HL-60 (cell line): ENCODE data around the gene FLVCR1.
A peak's percentile ranks its signal among the peaks of the same experiment; 100 is the strongest.

ENCODE experiments used
- DNase-seq, 2 experiments: peaks; one replicate each; pipeline ENCODE4 v3.0.0-alpha.2; 2010 to 2020; ENCODE audit warnings: low read depth in 1 of 2, low spot score in 1 of 2
- H3K27ac ChIP-seq: fragments of 250-450 bp; sonication (Bioruptor Pico); replicated peaks from 2 replicates; pipeline ENCODE4 v1.5.1; 2020; ENCODE audit warnings: mild to moderate bottlenecking, moderate library complexity
- H3K27me3 ChIP-seq: fragments of 250-450 bp; sonication (Bioruptor Pico); 2 replicates; pipeline ENCODE4 v1.5.1; 2021; ENCODE audit warnings: mild to moderate bottlenecking, moderate library complexity; ENCODE audit not compliant: insufficient read depth, poor library complexity, severe bottlenecking
- H3K4me3 ChIP-seq: replicated peaks from 2 replicates; pipeline ENCODE4 v1.5.1; 2011; ENCODE audit warnings: mild to moderate bottlenecking, control low read depth, low read length; ENCODE audit not compliant: insufficient read depth
- CTCF ChIP-seq: IDR thresholded peaks from one replicate; pipeline ENCODE4 v1.5.1; 2011; ENCODE audit warnings: low read length, control low read depth, inconsistent platforms; ENCODE audit not compliant: insufficient read depth
- GABPA ChIP-seq: IDR thresholded peaks from 2 replicates; pipeline ENCODE4 v1.6.1; 2012; ENCODE audit warnings: low read depth
- POLR2AphosphoS5 ChIP-seq: IDR thresholded peaks from 2 replicates; pipeline ENCODE4 v1.6.1; 2012; ENCODE audit warnings: low read depth
- REST ChIP-seq: IDR thresholded peaks from 2 replicates; pipeline ENCODE4 v1.6.1; 2012; ENCODE audit warnings: low read depth; ENCODE audit not compliant: insufficient replicate concordance
- SPI1 ChIP-seq: IDR thresholded peaks from 2 replicates; pipeline ENCODE4 v1.6.1; 2012; ENCODE audit warnings: low read depth, mild to moderate bottlenecking, borderline replicate concordance

Gene FLVCR1

GRCh38 chr1:212819726-212820125 lies 38.3 kb upstream of the FLVCR1 start:
- H3K4me3 ChIP-seq, result no peak overlapping the region
- peak in 1 of 2 experiments; percentile 48 for DNase-seq
- H3K27ac ChIP-seq, result peak overlapping the region; percentile 33
- TF ChIP-seq SPI1 (peak; percentile 19; the same call in 1 of the 2 replicates), REST (no peak), GABPA (no peak)
- H3K27me3 ChIP-seq, result no peaks in the 10 kb centered on the region

GRCh38 chr1:212820969-212821368 lies 37.1 kb upstream of the FLVCR1 start:
- H3K27ac ChIP-seq, result no peak overlapping the region
- no peak for DNase-seq

GRCh38 chr1:212822956-212823355 lies 35.1 kb upstream of the FLVCR1 start:
- Histone ChIP-seq H3K27me3 (no peaks in the 10 kb centered on the region), H3K4me3 (no peak overlapping the region), H3K27ac (no peak overlapping the region)
- TF ChIP-seq SPI1 (no peak), POLR2AphosphoS5 (no peak), CTCF (no peak), GABPA (no peak), REST (no peak)
- no peak for DNase-seq

More at GRCh38 chr1:212820969-212821368, 37.1 kb upstream of the FLVCR1 start:
- Histone ChIP-seq H3K4me3 (no peak overlapping the region), H3K27me3 (no peaks in the 10 kb centered on the region)
- no peak for TF ChIP-seq POLR2AphosphoS5
- no peak for TF ChIP-seq SPI1
- TF ChIP-seq CTCF, result no peak
- TF ChIP-seq REST, result no peak
- no peak for TF ChIP-seq GABPA

GRCh38 chr1:212824201-212824600 lies 33.9 kb upstream of the FLVCR1 start:
- Histone ChIP-seq H3K27ac (no peak overlapping the region), H3K27me3 (no peaks in the 10 kb centered on the region), H3K4me3 (no peak overlapping the region)
- no peak for DNase-seq
- TF ChIP-seq REST (no peak), SPI1 (no peak), CTCF (no peak), POLR2AphosphoS5 (no peak), GABPA (no peak)
